ENCODE data around the gene TRPC4AP. TPM values are rescaled to one million over a fixed set of nuclear protein-coding genes. Genes with fewer than 3 reads are reported as not detected.

The TRPC4AP gene
- total and polyA plus RNA-seq, 10 of the 15 experiments (the other 5 are each of a cell fraction or from before 2014, with no cell fraction given) = 1.1 to 61.7 (median 41.2) TPM

DNA sequence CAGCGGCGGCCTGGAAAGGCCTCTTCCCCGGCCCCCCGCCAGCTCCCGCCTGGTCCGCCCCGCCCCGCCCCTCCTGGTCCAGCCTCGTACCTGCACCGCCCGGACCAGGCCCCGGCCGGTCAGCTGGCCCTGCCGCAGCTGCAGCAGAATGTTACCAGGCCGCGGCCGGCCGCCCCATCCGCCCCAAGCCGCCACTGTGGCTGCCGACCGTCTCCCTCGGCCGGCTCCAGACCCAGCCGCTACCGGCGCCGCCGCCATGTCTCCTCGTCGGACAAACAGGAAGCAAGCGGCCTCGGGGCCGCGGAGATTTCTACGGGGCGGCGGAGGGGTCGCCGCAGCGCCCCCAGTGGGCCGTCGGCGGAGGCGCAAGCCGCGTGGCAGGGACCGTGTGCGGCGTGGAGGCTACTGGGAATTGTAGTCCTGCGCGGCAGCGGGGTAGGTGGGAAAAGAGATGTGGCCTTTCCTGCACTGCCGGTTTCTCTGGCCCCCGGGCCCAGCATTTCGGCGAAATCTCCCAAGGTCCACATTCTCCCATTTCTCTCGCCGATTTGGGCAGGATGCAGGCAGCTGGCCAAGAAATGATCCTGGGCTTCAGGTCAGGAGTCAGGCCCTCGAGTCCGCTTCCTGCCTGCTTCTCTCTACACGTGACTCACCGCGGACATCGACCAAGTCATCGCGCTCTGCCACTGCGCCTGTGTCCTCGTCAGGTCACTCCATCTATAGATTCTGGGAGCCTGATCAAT is at the start of gene TRPC4AP (continued):
- TF ChIP-seq, protein P1, sequence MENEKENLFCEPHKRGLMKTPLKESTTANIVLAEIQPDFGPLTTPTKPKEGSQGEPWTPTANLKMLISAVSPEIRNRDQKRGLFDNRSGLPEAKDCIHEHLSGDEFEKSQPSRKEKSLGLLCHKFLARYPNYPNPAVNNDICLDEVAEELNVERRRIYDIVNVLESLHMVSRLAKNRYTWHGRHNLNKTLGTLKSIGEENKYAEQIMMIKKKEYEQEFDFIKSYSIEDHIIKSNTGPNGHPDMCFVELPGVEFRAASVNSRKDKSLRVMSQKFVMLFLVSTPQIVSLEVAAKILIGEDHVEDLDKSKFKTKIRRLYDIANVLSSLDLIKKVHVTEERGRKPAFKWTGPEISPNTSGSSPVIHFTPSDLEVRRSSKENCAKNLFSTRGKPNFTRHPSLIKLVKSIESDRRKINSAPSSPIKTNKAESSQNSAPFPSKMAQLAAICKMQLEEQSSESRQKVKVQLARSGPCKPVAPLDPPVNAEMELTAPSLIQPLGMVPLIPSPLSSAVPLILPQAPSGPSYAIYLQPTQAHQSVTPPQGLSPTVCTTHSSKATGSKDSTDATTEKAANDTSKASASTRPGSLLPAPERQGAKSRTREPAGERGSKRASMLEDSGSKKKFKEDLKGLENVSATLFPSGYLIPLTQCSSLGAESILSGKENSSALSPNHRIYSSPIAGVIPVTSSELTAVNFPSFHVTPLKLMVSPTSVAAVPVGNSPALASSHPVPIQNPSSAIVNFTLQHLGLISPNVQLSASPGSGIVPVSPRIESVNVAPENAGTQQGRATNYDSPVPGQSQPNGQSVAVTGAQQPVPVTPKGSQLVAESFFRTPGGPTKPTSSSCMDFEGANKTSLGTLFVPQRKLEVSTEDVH (IDR thresholded peaks at IDR 0.05; ENCODE audit: low read depth, partially characterized antibody) = no peak
- TF ChIP-seq SUPT20H (IDR thresholded peaks at IDR 0.05; ENCODE audit: borderline replicate concordance, control insufficient read depth, low read depth, low read length) (no peak), NFIC (IDR thresholded peaks at IDR 0.05; ENCODE audit: low read depth, low read length) (no peak), SREBF1 (IDR thresholded peaks at IDR 0.05; ENCODE audit: low read length) (peak; percentile 70), TARDBP (IDR thresholded peaks at IDR 0.05; ENCODE audit: borderline replicate concordance) (0 out of 2 replicates have a peak, but pooled peaks have one; percentile 25), GATAD2B (conservative IDR thresholded peaks at IDR 0.05; ENCODE audit: low read depth) (peak; percentile 52; the same call in 1 of the 2 replicates), SPI1 (IDR thresholded peaks at IDR 0.05; ENCODE audit: borderline replicate concordance, insufficient read depth, low read depth, low read length) (no peak), CUX1 (IDR thresholded peaks at IDR 0.05; ENCODE audit: insufficient replicate concordance, low read depth, low read length) (no peak), SUZ12 (IDR thresholded peaks at IDR 0.05; ENCODE audit: unreplicated experiment) (no peak), KLF5 (IDR thresholded peaks at IDR 0.05; ENCODE audit: partially characterized antibody) (no peak), ETV6 (conservative IDR thresholded peaks at IDR 0.05 in 1 of 2, IDR thresholded peaks at IDR 0.05 in 1 of 2; ENCODE audit: borderline replicate concordance in 1 of 2, low read depth in 1 of 2) (0 out of 4 replicates have a peak, but pooled peaks of 1 of the 2 experiments have one; percentile 29), YBX1 (IDR thresholded peaks at IDR 0.05) (no peak)
- TF ChIP-seq, protein P2, sequence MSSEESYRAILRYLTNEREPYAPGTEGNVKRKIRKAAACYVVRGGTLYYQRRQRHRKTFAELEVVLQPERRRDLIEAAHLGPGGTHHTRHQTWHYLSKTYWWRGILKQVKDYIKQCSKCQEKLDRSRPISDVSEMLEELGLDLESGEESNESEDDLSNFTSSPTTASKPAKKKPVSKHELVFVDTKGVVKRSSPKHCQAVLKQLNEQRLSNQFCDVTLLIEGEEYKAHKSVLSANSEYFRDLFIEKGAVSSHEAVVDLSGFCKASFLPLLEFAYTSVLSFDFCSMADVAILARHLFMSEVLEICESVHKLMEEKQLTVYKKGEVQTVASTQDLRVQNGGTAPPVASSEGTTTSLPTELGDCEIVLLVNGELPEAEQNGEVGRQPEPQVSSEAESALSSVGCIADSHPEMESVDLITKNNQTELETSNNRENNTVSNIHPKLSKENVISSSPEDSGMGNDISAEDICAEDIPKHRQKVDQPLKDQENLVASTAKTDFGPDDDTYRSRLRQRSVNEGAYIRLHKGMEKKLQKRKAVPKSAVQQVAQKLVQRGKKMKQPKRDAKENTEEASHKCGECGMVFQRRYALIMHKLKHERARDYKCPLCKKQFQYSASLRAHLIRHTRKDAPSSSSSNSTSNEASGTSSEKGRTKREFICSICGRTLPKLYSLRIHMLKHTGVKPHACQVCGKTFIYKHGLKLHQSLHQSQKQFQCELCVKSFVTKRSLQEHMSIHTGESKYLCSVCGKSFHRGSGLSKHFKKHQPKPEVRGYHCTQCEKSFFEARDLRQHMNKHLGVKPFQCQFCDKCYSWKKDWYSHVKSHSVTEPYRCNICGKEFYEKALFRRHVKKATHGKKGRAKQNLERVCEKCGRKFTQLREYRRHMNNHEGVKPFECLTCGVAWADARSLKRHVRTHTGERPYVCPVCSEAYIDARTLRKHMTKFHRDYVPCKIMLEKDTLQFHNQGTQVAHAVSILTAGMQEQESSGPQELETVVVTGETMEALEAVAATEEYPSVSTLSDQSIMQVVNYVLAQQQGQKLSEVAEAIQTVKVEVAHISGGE (CRISPR knock-in tag; IDR thresholded peaks at IDR 0.05) = no peak
- TF ChIP-seq, protein P3, sequence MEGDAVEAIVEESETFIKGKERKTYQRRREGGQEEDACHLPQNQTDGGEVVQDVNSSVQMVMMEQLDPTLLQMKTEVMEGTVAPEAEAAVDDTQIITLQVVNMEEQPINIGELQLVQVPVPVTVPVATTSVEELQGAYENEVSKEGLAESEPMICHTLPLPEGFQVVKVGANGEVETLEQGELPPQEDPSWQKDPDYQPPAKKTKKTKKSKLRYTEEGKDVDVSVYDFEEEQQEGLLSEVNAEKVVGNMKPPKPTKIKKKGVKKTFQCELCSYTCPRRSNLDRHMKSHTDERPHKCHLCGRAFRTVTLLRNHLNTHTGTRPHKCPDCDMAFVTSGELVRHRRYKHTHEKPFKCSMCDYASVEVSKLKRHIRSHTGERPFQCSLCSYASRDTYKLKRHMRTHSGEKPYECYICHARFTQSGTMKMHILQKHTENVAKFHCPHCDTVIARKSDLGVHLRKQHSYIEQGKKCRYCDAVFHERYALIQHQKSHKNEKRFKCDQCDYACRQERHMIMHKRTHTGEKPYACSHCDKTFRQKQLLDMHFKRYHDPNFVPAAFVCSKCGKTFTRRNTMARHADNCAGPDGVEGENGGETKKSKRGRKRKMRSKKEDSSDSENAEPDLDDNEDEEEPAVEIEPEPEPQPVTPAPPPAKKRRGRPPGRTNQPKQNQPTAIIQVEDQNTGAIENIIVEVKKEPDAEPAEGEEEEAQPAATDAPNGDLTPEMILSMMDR (IDR thresholded peaks at IDR 0.05 in 2 of 3, conservative IDR thresholded peaks at IDR 0.05 in 1 of 3; ENCODE audit: control insufficient read depth in 2 of 3, extremely low read depth in 1 of 3, insufficient read depth in 1 of 3, low read depth in 3 of 3, low read length in 3 of 3) = peak; percentile 90 to 99 (median 98); a peak in 5 of 6 replicates

All from GM12878 (cell line).